ENCODE results near the gene HOXD11.

DNA sequence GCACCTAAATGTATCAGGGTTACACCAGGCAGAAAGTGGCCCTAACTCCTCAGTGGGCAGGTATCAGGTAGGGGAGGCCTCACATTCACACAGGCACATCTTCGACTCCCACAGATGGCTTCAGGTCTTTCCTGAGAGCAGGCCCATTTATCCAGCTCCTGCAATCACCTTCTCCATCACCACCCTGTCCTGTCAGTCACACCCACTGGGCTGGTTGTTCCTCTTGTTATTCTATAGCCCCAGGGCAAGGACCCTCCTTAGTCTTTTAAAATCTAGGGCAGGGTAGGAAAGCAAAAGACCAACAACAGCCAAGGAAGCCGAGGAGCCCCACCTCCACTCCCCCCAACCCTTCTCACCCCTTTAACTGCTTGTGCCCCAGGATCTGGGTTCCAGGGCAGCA is 35.2 kb downstream of the HOXD11 start:
- TF ChIP-seq RFX5 (IDR thresholded peaks at IDR 0.05; ENCODE audit: low read depth, low read length) (no peak), MXI1 (IDR thresholded peaks at IDR 0.05; ENCODE audit: borderline replicate concordance, low read depth, low read length) (no peak), RCOR1 (IDR thresholded peaks at IDR 0.05; ENCODE audit: insufficient replicate concordance, low read length) (no peak), POLR2A (IDR thresholded peaks at IDR 0.05; ENCODE audit: low read depth, low read length) (no peak), NFE2L2 (IDR thresholded peaks at IDR 0.05; ENCODE audit: low read depth, low read length) (no peak), CHD1 (IDR thresholded peaks at IDR 0.05; ENCODE audit: low read depth, low read length) (no peak), RAD21 (IDR thresholded peaks at IDR 0.05; ENCODE audit: low read length) (no peak), CEBPB (IDR thresholded peaks at IDR 0.05; ENCODE audit: low read depth, low read length) (no peak), BHLHE40 (IDR thresholded peaks at IDR 0.05; ENCODE audit: low read depth, low read length) (no peak), MAZ (IDR thresholded peaks at IDR 0.05; ENCODE audit: borderline replicate concordance, low read depth, low read length) (no peak), SMC3 (IDR thresholded peaks at IDR 0.05; ENCODE audit: low read depth, low read length) (no peak), FOS (IDR thresholded peaks at IDR 0.05; ENCODE audit: low read depth, low read length) (no peak)
- TF ChIP-seq, protein P1, sequence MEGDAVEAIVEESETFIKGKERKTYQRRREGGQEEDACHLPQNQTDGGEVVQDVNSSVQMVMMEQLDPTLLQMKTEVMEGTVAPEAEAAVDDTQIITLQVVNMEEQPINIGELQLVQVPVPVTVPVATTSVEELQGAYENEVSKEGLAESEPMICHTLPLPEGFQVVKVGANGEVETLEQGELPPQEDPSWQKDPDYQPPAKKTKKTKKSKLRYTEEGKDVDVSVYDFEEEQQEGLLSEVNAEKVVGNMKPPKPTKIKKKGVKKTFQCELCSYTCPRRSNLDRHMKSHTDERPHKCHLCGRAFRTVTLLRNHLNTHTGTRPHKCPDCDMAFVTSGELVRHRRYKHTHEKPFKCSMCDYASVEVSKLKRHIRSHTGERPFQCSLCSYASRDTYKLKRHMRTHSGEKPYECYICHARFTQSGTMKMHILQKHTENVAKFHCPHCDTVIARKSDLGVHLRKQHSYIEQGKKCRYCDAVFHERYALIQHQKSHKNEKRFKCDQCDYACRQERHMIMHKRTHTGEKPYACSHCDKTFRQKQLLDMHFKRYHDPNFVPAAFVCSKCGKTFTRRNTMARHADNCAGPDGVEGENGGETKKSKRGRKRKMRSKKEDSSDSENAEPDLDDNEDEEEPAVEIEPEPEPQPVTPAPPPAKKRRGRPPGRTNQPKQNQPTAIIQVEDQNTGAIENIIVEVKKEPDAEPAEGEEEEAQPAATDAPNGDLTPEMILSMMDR (conservative IDR thresholded peaks at IDR 0.05; ENCODE audit: low read depth, low read length) = no peak
- TF ChIP-seq, protein P2, sequence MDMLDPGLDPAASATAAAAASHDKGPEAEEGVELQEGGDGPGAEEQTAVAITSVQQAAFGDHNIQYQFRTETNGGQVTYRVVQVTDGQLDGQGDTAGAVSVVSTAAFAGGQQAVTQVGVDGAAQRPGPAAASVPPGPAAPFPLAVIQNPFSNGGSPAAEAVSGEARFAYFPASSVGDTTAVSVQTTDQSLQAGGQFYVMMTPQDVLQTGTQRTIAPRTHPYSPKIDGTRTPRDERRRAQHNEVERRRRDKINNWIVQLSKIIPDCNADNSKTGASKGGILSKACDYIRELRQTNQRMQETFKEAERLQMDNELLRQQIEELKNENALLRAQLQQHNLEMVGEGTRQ (IDR thresholded peaks at IDR 0.05; ENCODE audit: low read depth, low read length) = no peak
